HUES6 (cell line): ENCODE measurements around the gene LRCH2.
A peak's percentile ranks its signal among the peaks of the same experiment; 100 is the strongest.
"Not testable (repeated sequence)": the region's sequence is repeated elsewhere in the genome, so short reads cannot be mapped to it uniquely, and the experiment has no call there.

Experiments
- H3K27ac ChIP-seq: 2 replicates; pipeline ENCODE4 v1.7.0; 2013; ENCODE audit warnings: low read depth, mild to moderate bottlenecking, low read length, inconsistent platforms
- H3K27me3 ChIP-seq: 2 replicates; pipeline ENCODE4 v1.6.1; 2013; ENCODE audit warnings: low read length; ENCODE audit not compliant: control insufficient read depth, insufficient read depth
- H3K36me3 ChIP-seq: 2 replicates; pipeline ENCODE4 v1.6.1; 2013; ENCODE audit warnings: low read length; ENCODE audit not compliant: control insufficient read depth, insufficient read depth
- H3K4me1 ChIP-seq: 2 replicates; pipeline ENCODE4 v1.6.1; 2013; ENCODE audit warnings: low read length; ENCODE audit not compliant: control insufficient read depth, insufficient read depth
- H3K4me3 ChIP-seq: 2 replicates; pipeline ENCODE4 v1.5.1; 2013; ENCODE audit warnings: low read depth, low read length
- H3K9ac ChIP-seq: one replicate; pipeline ENCODE4 v1.6.1; 2013; ENCODE audit warnings: mild to moderate bottlenecking, low read length
- H3K9me3 ChIP-seq: 2 replicates; pipeline ENCODE4 v1.6.1; 2013; ENCODE audit warnings: low read depth, low read length; ENCODE audit not compliant: control insufficient read depth, insufficient read depth

The LRCH2 gene

DNA sequence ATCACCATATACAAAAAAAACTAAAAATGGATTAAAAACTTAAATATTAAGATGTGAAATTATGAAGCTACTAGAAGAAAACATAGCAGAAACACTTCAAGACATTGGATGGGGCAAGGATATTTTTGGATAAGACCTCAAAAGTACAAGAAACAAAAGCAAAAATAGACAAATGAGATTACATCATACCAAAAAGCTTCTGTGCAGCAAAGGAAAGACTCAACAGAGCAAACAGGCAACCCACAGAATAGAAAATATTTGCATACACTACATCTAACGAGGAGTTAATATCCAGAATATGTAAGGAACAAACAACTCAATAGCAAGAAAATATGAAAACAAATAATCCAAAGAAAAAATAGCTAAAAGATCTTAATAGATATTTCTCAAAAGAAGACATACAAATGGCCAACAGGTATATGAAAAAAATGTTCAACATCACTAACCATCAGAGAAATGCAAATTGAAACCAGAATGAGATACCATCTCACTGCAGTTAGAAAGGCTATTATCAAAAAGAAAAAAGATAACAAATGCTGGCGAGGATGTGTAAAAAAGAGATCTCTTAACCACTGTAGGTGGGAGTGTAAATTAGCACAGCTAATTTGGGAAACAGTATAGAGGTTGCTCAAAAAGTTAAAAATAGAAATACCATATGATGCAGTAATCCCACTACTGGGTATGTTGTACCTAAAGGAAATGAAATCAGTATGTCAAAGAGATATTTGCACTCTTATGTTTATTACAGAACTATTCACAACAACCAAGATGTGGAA, 17.8 kb upstream of the LRCH2 start:
- H3K4me1 ChIP-seq = no peaks in the 10 kb centered on the region
- no peaks in the 10 kb centered on the region for H3K9me3 ChIP-seq
- H3K9ac ChIP-seq = no peak overlapping the region
- no peaks in the 10 kb centered on the region for H3K36me3 ChIP-seq
- H3K27ac ChIP-seq = no peak overlapping the region
- no peak overlapping the region for H3K4me3 ChIP-seq
- H3K27me3 ChIP-seq = peaks cover 9% of the 10 kb centered on the region; the same call in 1 of the 2 replicates

GRCh38 chrX:115237056-115237455, 3.2 kb upstream of the LRCH2 start:
- Histone ChIP-seq H3K27me3 (peaks cover 51% of the 10 kb centered on the region), H3K9me3 (no peaks in the 10 kb centered on the region), H3K27ac (no peak overlapping the region), H3K36me3 (no peaks in the 10 kb centered on the region), H3K9ac (no peak overlapping the region), H3K4me1 (peaks cover 8% of the 10 kb centered on the region; the same call in 1 of the 2 replicates), H3K4me3 (no peak overlapping the region)

DNA sequence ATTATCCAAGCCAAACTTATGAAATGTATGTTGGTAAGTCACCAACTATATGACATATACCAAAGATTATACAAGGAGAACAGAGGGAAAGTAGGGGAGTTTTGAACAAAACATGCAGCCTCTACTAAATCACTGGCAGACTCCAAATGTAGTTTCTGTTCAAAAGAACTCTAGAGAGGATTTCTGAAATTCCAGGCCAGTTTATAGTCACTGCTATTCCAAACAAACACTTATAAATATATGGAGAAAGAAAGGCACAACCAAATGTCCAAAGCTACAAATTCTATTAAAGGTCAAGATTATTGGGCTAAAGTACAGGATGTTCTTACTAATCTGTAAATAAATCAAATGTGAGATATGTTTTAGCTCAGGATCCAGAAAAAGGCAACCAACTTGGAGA, 2.7 kb upstream of the LRCH2 start:
- H3K27ac ChIP-seq = no peak overlapping the region
- peaks cover 51% of the 10 kb centered on the region for H3K27me3 ChIP-seq
- no peaks in the 10 kb centered on the region for H3K36me3 ChIP-seq
- H3K4me3 ChIP-seq = no peak overlapping the region
- peaks cover 8% of the 10 kb centered on the region; the same call in 1 of the 2 replicates for H3K4me1 ChIP-seq
- no peak overlapping the region for H3K9ac ChIP-seq
- H3K9me3 ChIP-seq = no peaks in the 10 kb centered on the region

DNA sequence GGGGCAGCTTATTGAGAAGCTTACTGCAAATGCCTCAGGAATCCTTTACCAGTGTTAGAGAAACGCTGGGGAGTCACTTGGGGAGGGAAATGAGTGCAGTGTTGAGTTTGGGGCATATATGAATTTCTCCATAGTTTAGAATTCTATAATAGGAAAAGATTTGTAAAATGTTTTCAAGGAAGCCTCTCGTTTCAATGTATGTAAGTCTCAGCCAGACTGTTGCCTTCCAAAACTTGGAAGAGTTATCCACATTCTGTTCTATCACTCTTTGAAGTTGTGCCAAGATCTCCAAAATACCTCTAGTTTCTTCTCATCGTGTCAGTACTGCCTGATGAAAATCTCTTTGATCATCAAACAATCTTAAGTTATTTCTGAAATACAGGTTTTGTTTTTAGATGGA, 565 bp upstream of the LRCH2 start:
- Histone ChIP-seq H3K27ac (no peak overlapping the region), H3K9ac (no peak overlapping the region), H3K4me1 (peaks cover 19% of the 10 kb centered on the region), H3K9me3 (no peaks in the 10 kb centered on the region), H3K4me3 (peak overlapping the region; percentile 85), H3K27me3 (peaks cover 54% of the 10 kb centered on the region), H3K36me3 (no peaks in the 10 kb centered on the region)

- peaks cover 54% of the 10 kb centered on the region for H3K27me3 ChIP-seq
- peaks cover 19% of the 10 kb centered on the region for H3K4me1 ChIP-seq
- H3K27ac ChIP-seq = no peak overlapping the region
- no peak overlapping the region for H3K9ac ChIP-seq
- no peaks in the 10 kb centered on the region for H3K9me3 ChIP-seq
- no peaks in the 10 kb centered on the region for H3K36me3 ChIP-seq
- H3K4me3 ChIP-seq = peak overlapping the region; percentile 85
Measured at GRCh38 chrX:115232933-115233496, 881 bp downstream of the LRCH2 start.

DNA sequence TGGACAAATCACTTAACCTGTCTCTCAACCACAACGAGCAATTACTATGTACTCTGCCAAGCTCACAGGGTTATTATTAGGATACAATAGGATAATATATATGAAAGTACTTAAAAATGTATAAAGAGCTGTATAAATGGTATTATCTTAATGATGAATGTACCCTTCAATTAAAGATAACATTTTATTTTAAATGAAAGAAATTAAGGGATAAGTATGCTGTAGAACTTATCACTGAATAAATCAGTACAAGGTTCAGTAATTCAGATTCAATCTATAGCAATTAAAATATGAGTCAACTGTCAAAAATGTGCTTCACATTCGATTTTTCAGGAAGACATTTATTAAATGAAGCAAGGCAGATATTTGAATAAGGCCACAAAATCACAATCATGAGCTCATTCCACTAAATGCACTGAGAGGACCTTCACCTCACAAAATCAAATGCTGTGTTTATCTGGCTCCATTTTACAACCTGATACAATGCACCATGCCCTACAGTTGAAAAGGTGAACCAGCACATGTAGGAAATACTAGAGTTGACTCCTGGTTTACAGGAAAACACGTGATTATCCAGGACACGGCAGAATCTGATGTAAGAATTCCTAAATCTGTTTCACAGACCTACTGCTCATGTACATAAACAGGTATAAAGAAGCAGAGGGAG, 4.4 kb downstream of the LRCH2 start:
- Histone ChIP-seq H3K9me3 (no peaks in the 10 kb centered on the region), H3K27me3 (peaks cover 25% of the 10 kb centered on the region), H3K4me1 (peaks cover 15% of the 10 kb centered on the region), H3K9ac (no peak overlapping the region), H3K27ac (no peak overlapping the region), H3K36me3 (no peaks in the 10 kb centered on the region), H3K4me3 (no peak overlapping the region)

- no peak overlapping the region for H3K27ac ChIP-seq
- no peak overlapping the region for H3K4me3 ChIP-seq
- H3K36me3 ChIP-seq = no peaks in the 10 kb centered on the region
- H3K27me3 ChIP-seq = peaks cover 5% of the 10 kb centered on the region; the same call in 1 of the 2 replicates
- H3K4me1 ChIP-seq = peaks cover 11% of the 10 kb centered on the region
- H3K9me3 ChIP-seq = no peaks in the 10 kb centered on the region
- H3K9ac ChIP-seq = no peak overlapping the region
Measured at GRCh38 chrX:115226929-115227328, 7.0 kb downstream of the LRCH2 start.

GRCh38 chrX:115217346-115217745, 16.6 kb downstream of the LRCH2 start:
- not testable (repeated sequence) for H3K27ac ChIP-seq, H3K27me3 ChIP-seq, H3K4me1 ChIP-seq, H3K4me3 ChIP-seq, H3K9ac ChIP-seq, H3K36me3 ChIP-seq, H3K9me3 ChIP-seq

DNA sequence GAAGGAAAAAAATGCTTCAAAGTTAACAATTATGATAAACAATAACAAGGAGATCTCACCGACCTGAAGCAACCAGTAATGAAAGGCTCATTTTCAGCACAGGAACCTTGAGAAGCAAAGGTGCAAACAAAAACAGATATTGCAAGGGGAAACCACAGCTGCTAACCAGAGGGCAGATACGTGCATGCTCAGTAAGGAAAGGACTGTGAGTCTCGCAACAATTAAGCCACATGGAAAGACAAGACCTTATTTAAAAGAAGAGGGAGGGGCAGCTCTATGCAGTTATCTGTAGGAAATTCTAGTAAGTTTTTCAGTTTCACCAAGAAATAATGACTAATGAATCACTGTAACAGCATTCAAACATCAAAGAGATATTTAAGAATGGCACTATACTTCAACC, 19.3 kb downstream of the LRCH2 start:
- Histone ChIP-seq H3K4me1 (peaks cover 6% of the 10 kb centered on the region), H3K9ac (no peak overlapping the region), H3K4me3 (no peak overlapping the region), H3K27me3 (peaks cover 9% of the 10 kb centered on the region; the same call in 1 of the 2 replicates), H3K9me3 (peaks cover 12% of the 10 kb centered on the region), H3K36me3 (no peaks in the 10 kb centered on the region), H3K27ac (no peak overlapping the region)

GRCh38 chrX:115214151-115214550, 19.7 kb downstream of the LRCH2 start:
- H3K9ac ChIP-seq = no peak overlapping the region
- H3K9me3 ChIP-seq = peaks cover 12% of the 10 kb centered on the region
- peaks cover 6% of the 10 kb centered on the region for H3K4me1 ChIP-seq
- no peaks in the 10 kb centered on the region for H3K36me3 ChIP-seq
- H3K27ac ChIP-seq = no peak overlapping the region
- H3K4me3 ChIP-seq = no peak overlapping the region
- H3K27me3 ChIP-seq = peaks cover 9% of the 10 kb centered on the region; the same call in 1 of the 2 replicates

GRCh38 chrX:115209547-115209946, 24.3 kb downstream of the LRCH2 start:
- not testable (repeated sequence) for H3K27ac ChIP-seq

More at GRCh38 chrX:115209547-115209946, 24.3 kb downstream of the LRCH2 start:
- not testable (repeated sequence) for H3K9ac ChIP-seq, H3K27me3 ChIP-seq, H3K4me3 ChIP-seq, H3K36me3 ChIP-seq, H3K4me1 ChIP-seq
- H3K9me3 ChIP-seq = peaks cover 29% of the 10 kb centered on the region
